ENCODE data around the gene LAMA3. TPM values are rescaled to one million over a fixed set of nuclear protein-coding genes. Genes with fewer than 3 reads are reported as not detected.
"Not testable (repeated sequence)": the region's sequence is repeated elsewhere in the genome, so short reads cannot be mapped to it uniquely, and the experiment has no call there.

The LAMA3 gene
- total RNA-seq, 3 donors from 2014 or later (not counting 1 experiment from before 2014, with no cell fraction given) = not detected

- H3K4me3 Mint-ChIP-seq = no peak overlapping the region
- H3K27ac Mint-ChIP-seq = no peak overlapping the region
- no peak for DNase-seq
- ATAC-seq = no peak
- intact Hi-C loops (cut with micrococcal nuclease) = no loop called here
- H3K9me3 ChIP-seq (ENCODE audit: control insufficient read depth, insufficient read depth, low read length) = no peaks in the 10 kb centered on the region
- H3K36me3 ChIP-seq (ENCODE audit: control insufficient read depth, insufficient read depth, low read length) = no peaks in the 10 kb centered on the region
- no peaks in the 10 kb centered on the region for H3K9me3 Mint-ChIP-seq
- peaks cover 4 to 10% of the 10 kb centered on the region in 2 donors for H3K27me3 Mint-ChIP-seq (ENCODE audit: low read depth in 2 of 2)
- peaks cover 14% of the 10 kb centered on the region in 2 donors for H3K4me1 Mint-ChIP-seq
- H3K27me3 ChIP-seq (ENCODE audit: control insufficient read depth, insufficient read depth, low read length) = no peaks in the 10 kb centered on the region
- no peaks in the 10 kb centered on the region for H3K36me3 Mint-ChIP-seq
- 94% methylated on average over 1 of the region's 1 CpG for WGBS (ENCODE audit: insufficient coverage)
- no peak overlapping the region for H3K4me3 ChIP-seq (ENCODE audit: low read length)
- TF ChIP-seq CTCF (IDR thresholded peaks at IDR 0.05) = no peak
- H3K27ac ChIP-seq (ENCODE audit: low read length) = no peak overlapping the region
- peaks cover 6% of the 10 kb centered on the region for H3K4me1 ChIP-seq (ENCODE audit: control insufficient read depth, insufficient read depth, low read length)
Measured at GRCh38 chr18:23711426-23711825, 22.2 kb downstream of the LAMA3 start.

GRCh38 chr18:23712445-23712844, 23.2 kb downstream of the LAMA3 start:
- no peak overlapping the region for H3K4me3 ChIP-seq (ENCODE audit: low read length)
- no peak overlapping the region for H3K27ac ChIP-seq (ENCODE audit: low read length)
- 0% methylated on average over 3 of the region's 3 CpGs for WGBS (ENCODE audit: insufficient coverage)
- Mint-ChIP-seq H3K36me3 (no peaks in the 10 kb centered on the region), H3K27ac (no peak overlapping the region), H3K27me3 (ENCODE audit: low read depth in 2 of 2) (peaks cover 4 to 10% of the 10 kb centered on the region in 2 donors), H3K4me1 (peaks cover 14% of the 10 kb centered on the region in 2 donors), H3K9me3 (no peaks in the 10 kb centered on the region), H3K4me3 (no peak overlapping the region)
- TF ChIP-seq CTCF (IDR thresholded peaks at IDR 0.05) = no peak
- intact Hi-C loops (cut with micrococcal nuclease) = no loop called here
- H3K9me3 ChIP-seq (ENCODE audit: control insufficient read depth, insufficient read depth, low read length) = no peaks in the 10 kb centered on the region
- ATAC-seq (peak; percentile 36 to 64 (median 41)), DNase-seq (peak in 1 of 2 donors; percentile 42)
- H3K27me3 ChIP-seq (ENCODE audit: control insufficient read depth, insufficient read depth, low read length) = no peaks in the 10 kb centered on the region
- peaks cover 6% of the 10 kb centered on the region for H3K4me1 ChIP-seq (ENCODE audit: control insufficient read depth, insufficient read depth, low read length)
- no peaks in the 10 kb centered on the region for H3K36me3 ChIP-seq (ENCODE audit: control insufficient read depth, insufficient read depth, low read length)

GRCh38 chr18:23714576-23714975, 25.3 kb downstream of the LAMA3 start:
- no peak overlapping the region for H3K27ac Mint-ChIP-seq
- no peak overlapping the region for H3K4me3 ChIP-seq (ENCODE audit: low read length)

GRCh38 chr18:23716079-23716478, 26.8 kb downstream of the LAMA3 start:
- H3K4me1 ChIP-seq (ENCODE audit: control insufficient read depth, insufficient read depth, low read length); H3K4me3 Mint-ChIP-seq; H3K9me3 ChIP-seq (ENCODE audit: control insufficient read depth, insufficient read depth, low read length); H3K4me3 ChIP-seq (ENCODE audit: low read length); H3K27me3 Mint-ChIP-seq (ENCODE audit: low read depth in 2 of 2); H3K27ac ChIP-seq (ENCODE audit: low read length); H3K36me3 ChIP-seq (ENCODE audit: control insufficient read depth, insufficient read depth, low read length); H3K36me3 Mint-ChIP-seq; H3K27me3 ChIP-seq (ENCODE audit: control insufficient read depth, insufficient read depth, low read length); ATAC-seq; DNase-seq; H3K27ac Mint-ChIP-seq; H3K9me3 Mint-ChIP-seq; intact Hi-C loops (cut with micrococcal nuclease): not testable (repeated sequence)
- H3K4me1 Mint-ChIP-seq = peaks cover 14% of the 10 kb centered on the region in 2 donors
- 69% methylated on average over 8 of the region's 8 CpGs for WGBS (ENCODE audit: insufficient coverage)

More at GRCh38 chr18:23714576-23714975, 25.3 kb downstream of the LAMA3 start:
- Histone ChIP-seq H3K4me1 (ENCODE audit: control insufficient read depth, insufficient read depth, low read length) (peaks cover 6% of the 10 kb centered on the region), H3K36me3 (ENCODE audit: control insufficient read depth, insufficient read depth, low read length) (no peaks in the 10 kb centered on the region), H3K9me3 (ENCODE audit: control insufficient read depth, insufficient read depth, low read length) (no peaks in the 10 kb centered on the region), H3K27ac (ENCODE audit: low read length) (no peak overlapping the region), H3K27me3 (ENCODE audit: control insufficient read depth, insufficient read depth, low read length) (no peaks in the 10 kb centered on the region)
- intact Hi-C loops (cut with micrococcal nuclease) = no loop called here
- no peak for ATAC-seq
- DNase-seq = no peak
- Mint-ChIP-seq H3K9me3 (no peaks in the 10 kb centered on the region), H3K4me3 (no peak overlapping the region), H3K27me3 (ENCODE audit: low read depth in 2 of 2) (peaks cover 4 to 7% of the 10 kb centered on the region in 2 donors), H3K4me1 (peaks cover 14% of the 10 kb centered on the region in 2 donors), H3K36me3 (no peaks in the 10 kb centered on the region)
- TF ChIP-seq CTCF (IDR thresholded peaks at IDR 0.05) = no peak
- 100% methylated on average over 2 of the region's 4 CpGs for WGBS (ENCODE audit: insufficient coverage)

All from natural killer cell (primary cell).